Mesothelial cell of epicardium (in vitro differentiated cells): ENCODE data around the gene NANOS1. TPM values are rescaled to one million over a fixed set of nuclear protein-coding genes. Genes with fewer than 3 reads are reported as not detected.

ENCODE experiments used
- DNase-seq, 2 experiments: peaks; one replicate each; pipeline ENCODE4 v3.0.0; 2021; ENCODE audit warnings: low spot score in 2 of 2; ENCODE audit not compliant: unreplicated experiment in 2 of 2
- H3K27ac Mint-ChIP-seq: 2 replicates; pipeline ENCODE4 v1.8.0; 2021; ENCODE audit warnings: mixed read lengths
- H3K27me3 Mint-ChIP-seq: 2 replicates; pipeline ENCODE4 v1.8.0; 2021; ENCODE audit warnings: low read depth, mixed read lengths
- H3K36me3 Mint-ChIP-seq: 2 replicates; pipeline ENCODE4 v1.8.0; 2021; ENCODE audit warnings: mixed read lengths
- H3K4me1 Mint-ChIP-seq: 2 replicates; pipeline ENCODE4 v1.8.0; 2021; ENCODE audit warnings: mixed read lengths
- H3K4me3 Mint-ChIP-seq: 2 replicates; pipeline ENCODE4 v1.8.0; 2021; ENCODE audit warnings: mild to moderate bottlenecking, moderate library complexity, mixed read lengths
- H3K9me3 Mint-ChIP-seq: 2 replicates; pipeline ENCODE4 v1.8.0; 2021; ENCODE audit warnings: mixed read lengths
- CTCF ChIP-seq: fragments of 200-600 bp; sonication (generic); IDR thresholded peaks from one replicate; pipeline ENCODE4 v1.5.0; 2021; ENCODE audit warnings: antibody characterized with exemption; ENCODE audit not compliant: unreplicated experiment
- total RNA-seq: library from RNA; stranded (reverse); gene quantifications from 3 replicates; pipeline ENCODE4 v1.2.1, GENCODE V29; 2021

NANOS1 gene
- total RNA-seq, 1 donor from 2014 or later: 4.1 TPM

- Mint-ChIP-seq H3K4me1 (peaks cover 17% of the 10 kb centered on the region), H3K27ac (no peak overlapping the region), H3K4me3 (no peak overlapping the region), H3K27me3 (peaks cover 1% of the 10 kb centered on the region), H3K9me3 (peaks cover 9% of the 10 kb centered on the region), H3K36me3 (peaks cover 2% of the 10 kb centered on the region)
- no peak for DNase-seq
- no peak for TF ChIP-seq CTCF
Observed at GRCh38 chr10:119020627-119020946, 8.9 kb upstream of the NANOS1 start.

- no peak overlapping the region for H3K4me3 Mint-ChIP-seq
- H3K27ac Mint-ChIP-seq: no peak overlapping the region
- peaks cover 9% of the 10 kb centered on the region for H3K9me3 Mint-ChIP-seq
- no peak for DNase-seq
- TF ChIP-seq CTCF: no peak
- peaks cover 24% of the 10 kb centered on the region for H3K4me1 Mint-ChIP-seq
- peaks cover 2% of the 10 kb centered on the region for H3K36me3 Mint-ChIP-seq
- no peaks in the 10 kb centered on the region for H3K27me3 Mint-ChIP-seq
Observed at GRCh38 chr10:119022846-119023552, 6.5 kb upstream of the NANOS1 start.

GRCh38 chr10:119023553-119023868 lies 6.0 kb upstream of the NANOS1 start:
- peaks cover 2% of the 10 kb centered on the region for H3K36me3 Mint-ChIP-seq
- no peak for DNase-seq
- no peaks in the 10 kb centered on the region for H3K27me3 Mint-ChIP-seq
- TF ChIP-seq CTCF: no peak
- no peak overlapping the region for H3K4me3 Mint-ChIP-seq
- no peak overlapping the region for H3K27ac Mint-ChIP-seq
- H3K9me3 Mint-ChIP-seq: peaks cover 6% of the 10 kb centered on the region
- peaks cover 24% of the 10 kb centered on the region for H3K4me1 Mint-ChIP-seq

GRCh38 chr10:119024882-119025281 lies 4.6 kb upstream of the NANOS1 start:
- DNase-seq: no peak
- no peak for TF ChIP-seq CTCF
- no peak overlapping the region for H3K27ac Mint-ChIP-seq

GRCh38 chr10:119025336-119025735 lies 4.2 kb upstream of the NANOS1 start:
- H3K36me3 Mint-ChIP-seq: no peaks in the 10 kb centered on the region
- H3K4me1 Mint-ChIP-seq: peaks cover 24% of the 10 kb centered on the region
- no peak overlapping the region for H3K27ac Mint-ChIP-seq
- no peak for TF ChIP-seq CTCF
- no peaks in the 10 kb centered on the region for H3K9me3 Mint-ChIP-seq
- no peak overlapping the region for H3K4me3 Mint-ChIP-seq
- DNase-seq: peak; percentile 37 to 74
- no peaks in the 10 kb centered on the region for H3K27me3 Mint-ChIP-seq

More at GRCh38 chr10:119024882-119025281, 4.6 kb upstream of the NANOS1 start:
- no peaks in the 10 kb centered on the region for H3K36me3 Mint-ChIP-seq
- H3K4me3 Mint-ChIP-seq: no peak overlapping the region
- H3K9me3 Mint-ChIP-seq: no peaks in the 10 kb centered on the region
- H3K4me1 Mint-ChIP-seq: peaks cover 24% of the 10 kb centered on the region
- no peaks in the 10 kb centered on the region for H3K27me3 Mint-ChIP-seq

- no peak overlapping the region for H3K27ac Mint-ChIP-seq
- TF ChIP-seq CTCF: no peak
- H3K4me3 Mint-ChIP-seq: no peak overlapping the region
- no peak for DNase-seq
- no peaks in the 10 kb centered on the region for H3K36me3 Mint-ChIP-seq
- H3K4me1 Mint-ChIP-seq: peaks cover 22% of the 10 kb centered on the region
- H3K27me3 Mint-ChIP-seq: no peaks in the 10 kb centered on the region
- H3K9me3 Mint-ChIP-seq: no peaks in the 10 kb centered on the region
Observed at GRCh38 chr10:119025776-119026175, 3.7 kb upstream of the NANOS1 start.
